ENCODE results near the gene RBM7. TPM values are rescaled to one million over a fixed set of nuclear protein-coding genes. Genes with fewer than 3 reads are reported as not detected.
A peak's percentile ranks its signal among the peaks of the same experiment; 100 is the strongest.

Gene RBM7
- total RNA-seq, 4 donors from 2014 or later, result 12.4 to 25.6 (median 19.3) TPM

- Histone ChIP-seq H3K4me3 (no peak overlapping the region), H3K4me1 (no peaks in the 10 kb centered on the region), H3K36me3 (no peaks in the 10 kb centered on the region), H3K27ac (no peak overlapping the region), H3K27me3 (no peaks in the 10 kb centered on the region), H3K9me3 (no peaks in the 10 kb centered on the region)
- no peak for TF ChIP-seq CTCF (IDR thresholded peaks at IDR 0.05)
- no peak for TF ChIP-seq POLR2A (IDR thresholded peaks at IDR 0.05)
- DNase-seq, result no peak
Measured at GRCh38 chr11:114386131-114386530, 14.3 kb upstream of the RBM7 start.

GRCh38 chr11:114386545-114386944 lies 13.9 kb upstream of the RBM7 start:
- Histone ChIP-seq H3K27ac (no peak overlapping the region), H3K4me1 (no peaks in the 10 kb centered on the region), H3K36me3 (no peaks in the 10 kb centered on the region), H3K27me3 (no peaks in the 10 kb centered on the region), H3K4me3 (no peak overlapping the region), H3K9me3 (no peaks in the 10 kb centered on the region)
- no peak for DNase-seq
- TF ChIP-seq POLR2A (IDR thresholded peaks at IDR 0.05), result no peak
- no peak for TF ChIP-seq CTCF (IDR thresholded peaks at IDR 0.05)

GRCh38 chr11:114392735-114393667 lies 7.5 kb upstream of the RBM7 start:
- Histone ChIP-seq H3K27me3 (no peaks in the 10 kb centered on the region), H3K4me3 (no peak overlapping the region), H3K4me1 (peaks cover 0 to 5% (median 0%) of the 10 kb centered on the region in 4 donors), H3K9me3 (no peaks in the 10 kb centered on the region), H3K36me3 (no peaks in the 10 kb centered on the region), H3K27ac (no peak overlapping the region)
- no peak for DNase-seq
- TF ChIP-seq POLR2A (IDR thresholded peaks at IDR 0.05) (no peak), CTCF (IDR thresholded peaks at IDR 0.05) (no peak)

- Histone ChIP-seq H3K9me3 (no peaks in the 10 kb centered on the region), H3K4me1 (peaks cover 0 to 20% (median 3%) of the 10 kb centered on the region in 4 donors), H3K36me3 (no peaks in the 10 kb centered on the region), H3K4me3 (no peak overlapping the region), H3K27me3 (no peaks in the 10 kb centered on the region), H3K27ac (no peak overlapping the region)
- DNase-seq, result no peak
- peak in 1 of 6 experiments; percentile 21 for TF ChIP-seq CTCF (IDR thresholded peaks at IDR 0.05)
- no peak for TF ChIP-seq POLR2A (IDR thresholded peaks at IDR 0.05)
Measured at GRCh38 chr11:114395736-114396135, 4.7 kb upstream of the RBM7 start.

GRCh38 chr11:114396916-114397315 lies 3.5 kb upstream of the RBM7 start:
- no peaks in the 10 kb centered on the region for H3K27me3 ChIP-seq
- no peaks in the 10 kb centered on the region for H3K9me3 ChIP-seq
- no peak overlapping the region for H3K4me3 ChIP-seq
- H3K4me1 ChIP-seq, result peaks cover 0 to 23% (median 3%) of the 10 kb centered on the region in 4 donors
- DNase-seq, result no peak
- H3K27ac ChIP-seq, result no peak overlapping the region
- H3K36me3 ChIP-seq, result no peaks in the 10 kb centered on the region
- TF ChIP-seq CTCF (IDR thresholded peaks at IDR 0.05) (no peak), POLR2A (IDR thresholded peaks at IDR 0.05) (no peak)
